Measurements from ENCODE around the gene CNTN5.

Gene CNTN5

DNA sequence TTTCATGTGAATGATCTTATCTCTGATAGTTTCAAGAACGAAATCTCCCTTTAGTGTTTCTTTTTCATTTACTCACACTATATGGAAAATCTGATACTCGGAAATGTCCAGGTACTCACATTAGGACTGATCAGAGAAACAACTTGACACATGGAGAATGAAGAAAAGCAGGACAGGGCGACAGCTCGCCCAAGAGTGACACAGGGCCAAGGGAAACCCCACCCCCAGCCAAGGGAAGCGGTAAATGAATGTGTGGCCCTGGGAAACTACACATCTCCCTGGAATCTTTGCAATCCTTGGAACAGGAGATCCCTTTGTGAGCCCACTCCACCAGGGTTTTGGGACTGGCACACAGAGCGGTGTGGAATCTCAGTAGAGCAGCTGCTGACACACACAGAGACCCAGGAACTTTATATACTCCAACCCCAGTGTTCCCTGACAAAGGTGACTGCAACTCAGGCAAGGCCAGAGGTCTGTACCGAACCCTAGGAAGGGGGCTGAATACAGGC lies 1362.7 kb downstream of the CNTN5 start:
- no peak for DNase-seq

DNA sequence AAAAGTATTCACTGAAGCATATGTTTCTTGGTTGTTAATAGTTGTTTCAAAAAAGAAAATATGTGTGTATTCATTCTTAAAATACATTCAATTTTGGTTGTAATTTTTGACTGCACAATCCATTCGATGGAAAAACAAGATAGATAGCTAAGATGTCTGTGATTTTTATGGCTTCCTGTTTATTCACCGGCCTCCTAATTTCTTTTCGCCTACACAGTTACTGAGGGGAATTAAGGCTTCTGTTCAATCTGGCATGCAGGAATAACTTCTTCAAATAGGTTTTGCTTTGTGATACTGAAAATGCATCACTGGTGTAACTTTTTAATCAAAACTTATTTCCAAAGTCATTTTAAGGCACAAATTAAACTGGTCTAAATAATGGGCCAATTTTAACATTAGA lies 1375.5 kb downstream of the CNTN5 start:
- no peak for DNase-seq

DNA sequence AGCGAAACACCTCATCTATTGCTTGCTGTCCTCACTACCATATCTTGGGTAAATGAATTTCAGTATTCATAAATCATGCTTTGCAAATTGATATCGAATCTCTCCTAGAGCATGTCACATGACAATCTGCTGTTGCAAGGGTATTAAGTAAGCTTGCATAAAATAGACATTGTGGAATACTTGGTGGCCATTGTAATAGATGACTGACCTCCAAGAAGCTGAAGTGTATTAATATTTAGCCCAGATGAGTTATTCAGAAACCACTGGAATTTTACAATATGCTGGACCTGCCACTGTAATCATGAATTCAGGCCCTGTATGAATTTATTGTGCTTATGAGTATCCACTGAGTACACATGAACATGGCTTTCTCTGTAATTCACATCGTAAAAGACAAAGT lies 1376.7 kb downstream of the CNTN5 start:
- DNase-seq: no peak

DNA sequence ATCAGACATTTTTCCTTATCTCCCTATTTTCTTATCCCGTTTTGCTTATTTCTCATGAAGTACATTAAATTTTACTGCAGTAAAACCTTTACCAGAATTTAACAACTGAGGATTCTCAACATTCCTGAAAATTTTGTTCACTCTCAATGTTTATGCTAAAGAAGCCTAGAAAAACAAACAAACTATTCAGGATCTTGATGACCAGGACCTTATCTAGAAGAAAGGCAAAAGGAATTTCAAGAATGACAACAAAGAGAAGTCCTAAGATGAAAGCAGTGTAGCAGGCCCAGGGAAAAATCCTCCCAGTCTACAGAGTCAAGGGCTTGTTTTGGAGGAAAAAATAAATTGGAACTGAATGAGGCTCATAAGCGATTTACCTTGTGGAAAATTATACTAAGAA lies 1383.1 kb downstream of the CNTN5 start:
- no peak for DNase-seq

DNA sequence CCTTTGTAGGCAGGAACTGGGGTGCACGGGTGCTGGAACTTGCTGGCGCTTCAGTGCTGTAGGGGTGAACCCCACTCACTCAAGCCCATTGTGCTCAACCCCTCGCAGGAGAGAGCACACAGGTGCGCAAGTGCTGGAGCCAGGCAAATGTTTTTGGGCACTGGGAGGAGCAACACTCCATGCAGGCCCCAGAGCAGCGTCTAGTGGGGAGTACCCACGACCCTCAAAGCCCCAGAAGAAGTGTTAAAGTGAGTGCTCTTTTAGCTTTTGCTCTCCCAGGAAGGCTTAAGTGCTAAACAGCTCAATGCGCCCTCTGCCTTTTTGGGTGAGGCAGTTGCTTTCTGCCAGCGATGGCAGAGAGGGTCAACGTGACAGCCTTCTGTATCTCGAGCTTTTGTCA lies 1384.2 kb downstream of the CNTN5 start:
- DNase-seq: no peak

All from DMS 273 treated with DMSO at 0.1 percent for 48 hours (cell line).